ENCODE results near the gene SLC43A3.
"Not testable (repeated sequence)": the region's sequence is repeated elsewhere in the genome, so short reads cannot be mapped to it uniquely, and the experiment has no call there.

Gene SLC43A3

GRCh38 chr11:57459164-57460021 lies 32.5 kb upstream of the SLC43A3 start:
- DNase-seq: no peak

- no peak for DNase-seq
Observed at GRCh38 chr11:57458410-57459163, 31.7 kb upstream of the SLC43A3 start.

- DNase-seq: no peak
Observed at GRCh38 chr11:57458060-57458409, 31.1 kb upstream of the SLC43A3 start.

GRCh38 chr11:57457643-57458023 lies 30.7 kb upstream of the SLC43A3 start:
- DNase-seq: no peak

- peak; percentile 88 for DNase-seq
Observed at GRCh38 chr11:57456960-57457642, 30.2 kb upstream of the SLC43A3 start.

DNA sequence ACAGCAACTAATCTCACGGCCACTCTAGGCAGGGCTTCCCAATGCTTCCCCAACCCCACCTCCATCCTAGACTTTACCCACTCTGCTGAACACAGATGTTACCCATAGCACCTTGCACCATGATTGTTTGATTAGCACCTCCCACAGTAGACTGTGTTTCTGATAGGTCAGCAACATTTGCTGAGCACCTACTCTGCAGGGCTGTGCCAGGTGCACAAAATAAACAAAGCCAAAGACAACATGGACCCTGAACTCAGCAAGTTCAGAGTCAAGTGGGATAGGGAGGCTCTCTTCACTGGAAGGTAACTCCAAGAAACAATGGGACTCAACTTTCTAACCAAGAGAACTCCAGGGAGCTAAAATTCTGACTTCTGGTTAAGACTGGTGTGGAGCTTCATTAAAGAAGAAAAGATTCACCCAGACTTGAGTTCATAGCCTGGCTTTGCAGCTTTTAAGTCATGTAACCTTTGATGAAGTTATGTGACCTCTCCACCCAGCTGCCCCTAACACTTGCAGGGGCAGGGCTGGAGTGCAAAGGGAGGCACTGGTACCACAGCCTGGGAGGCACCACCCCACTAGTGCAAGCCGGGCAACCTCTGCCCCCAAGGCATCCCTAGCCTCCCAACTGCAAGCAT lies 26.7 kb upstream of the SLC43A3 start:
- no peak for DNase-seq

DNA sequence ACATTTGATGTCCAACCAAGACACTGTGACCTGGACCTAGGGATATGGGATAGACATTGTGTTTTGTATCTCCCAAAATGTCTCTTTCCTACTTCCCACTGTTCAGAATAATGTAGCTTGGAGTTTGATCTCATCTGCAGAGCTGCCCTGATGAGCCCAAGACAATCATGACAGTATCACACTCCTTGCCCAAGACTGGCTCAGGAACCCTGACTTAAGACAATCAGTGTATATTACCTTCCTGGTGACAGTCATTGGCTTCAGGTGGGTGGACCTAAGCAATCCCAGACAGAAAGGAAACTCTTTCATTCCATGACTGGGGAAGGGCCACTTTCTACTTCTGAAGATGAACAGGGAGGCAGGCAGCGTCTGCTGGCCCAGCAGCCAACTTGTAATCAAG lies 19.1 kb upstream of the SLC43A3 start:
- DNase-seq: no peak

GRCh38 chr11:57445122-57445394 lies 18.1 kb upstream of the SLC43A3 start:
- DNase-seq: not testable (repeated sequence)

GRCh38 chr11:57444362-57445121 lies 17.6 kb upstream of the SLC43A3 start:
- no peak for DNase-seq

DNA sequence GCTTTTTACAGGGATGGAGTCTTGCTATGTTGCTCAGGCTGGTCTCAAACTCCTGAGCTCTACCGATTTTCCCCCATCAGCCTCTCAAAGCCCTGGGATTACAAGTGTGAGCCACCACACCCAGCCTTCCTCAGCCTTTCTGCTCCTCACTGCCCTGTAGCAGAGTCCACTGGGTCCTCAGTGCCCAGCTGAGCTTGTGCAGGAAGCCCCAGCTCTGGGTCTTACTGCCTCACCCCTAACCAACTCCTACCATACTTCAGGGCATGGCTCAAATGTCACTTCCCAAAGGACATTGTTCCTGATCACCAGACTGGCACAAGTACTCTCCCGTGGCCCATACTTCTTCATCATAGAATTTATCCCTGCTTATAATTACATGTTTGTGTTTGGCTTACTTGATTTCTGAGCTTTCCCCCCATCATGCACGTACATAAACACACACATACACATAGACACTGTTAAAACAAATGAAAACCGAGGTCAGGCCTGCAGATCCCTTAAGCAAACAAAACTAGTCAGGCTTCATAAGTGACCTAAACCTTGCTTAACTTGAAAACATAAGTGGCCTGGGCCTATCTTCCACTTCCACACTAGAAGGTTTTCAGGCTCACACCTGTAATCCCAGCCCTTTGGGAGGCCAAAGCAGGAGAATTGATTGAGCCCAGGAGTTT lies 14.0 kb upstream of the SLC43A3 start:
- no peak for DNase-seq

DNA sequence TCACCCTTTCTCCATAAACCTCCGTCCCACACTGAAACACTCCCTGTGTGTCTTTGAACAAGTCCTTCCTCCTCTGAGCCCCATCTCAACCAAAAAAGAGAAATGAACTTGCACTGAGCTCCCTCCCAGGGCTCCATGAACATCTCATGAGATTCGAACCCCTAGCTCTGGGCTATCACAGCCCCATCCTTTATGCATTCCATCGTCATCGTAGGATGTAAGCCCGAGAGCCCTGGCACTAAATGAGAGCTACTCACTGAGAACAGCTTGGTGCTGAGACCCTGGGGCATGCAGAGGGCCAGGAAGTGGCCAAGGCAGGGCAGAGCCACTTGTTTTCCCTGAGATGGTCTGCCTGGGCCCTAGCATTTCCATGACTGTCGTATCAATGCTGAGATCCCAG lies 12.9 kb upstream of the SLC43A3 start:
- no peak for DNase-seq

- DNase-seq: no peak
Observed at GRCh38 chr11:57438345-57439285, 11.7 kb upstream of the SLC43A3 start.

GRCh38 chr11:57436031-57436430 lies 9.1 kb upstream of the SLC43A3 start:
- no peak for DNase-seq

DNA sequence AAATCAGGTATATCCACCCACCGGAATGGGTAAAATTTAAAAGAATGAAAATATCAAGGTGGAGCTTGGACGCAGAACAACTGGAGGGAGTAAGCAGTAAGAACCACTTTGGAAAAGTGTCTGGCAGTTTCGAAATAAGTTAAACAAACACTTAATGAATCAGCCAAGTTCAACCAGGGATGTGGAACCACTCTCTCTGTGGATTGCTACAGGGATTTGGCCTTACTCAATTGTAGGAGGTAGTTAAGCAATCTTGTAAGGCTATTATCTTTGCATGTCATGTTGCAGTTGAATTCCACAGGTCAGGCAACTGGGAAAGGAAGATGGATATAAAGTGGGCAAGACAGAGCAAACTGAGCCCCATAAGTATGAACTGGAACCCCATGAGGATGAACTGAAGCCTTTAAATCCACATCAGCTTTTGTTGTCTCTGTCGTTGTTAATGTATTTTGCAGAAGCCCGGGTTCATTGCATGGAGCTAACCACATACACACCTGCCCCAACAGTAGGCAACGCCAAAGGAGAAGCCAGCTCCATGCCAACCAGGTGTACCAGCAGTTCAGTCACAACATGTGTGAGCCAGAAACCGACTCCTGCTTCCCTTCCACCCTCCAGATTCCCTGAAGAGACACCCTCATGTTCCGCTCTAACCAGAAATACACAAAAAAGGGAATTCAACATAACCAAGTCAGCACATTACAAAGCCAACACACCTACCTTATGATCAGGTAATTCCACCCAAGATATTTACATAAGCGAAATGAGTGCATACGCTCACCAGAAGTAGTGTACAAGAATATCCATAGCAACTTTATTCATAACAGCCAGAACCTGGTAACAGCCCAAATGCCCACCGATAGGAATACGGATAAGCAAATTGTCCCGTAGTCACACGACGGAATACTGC lies 8.0 kb upstream of the SLC43A3 start:
- no peak for DNase-seq

- no peak for DNase-seq
Observed at GRCh38 chr11:57432714-57433163, 5.8 kb upstream of the SLC43A3 start.

DNA sequence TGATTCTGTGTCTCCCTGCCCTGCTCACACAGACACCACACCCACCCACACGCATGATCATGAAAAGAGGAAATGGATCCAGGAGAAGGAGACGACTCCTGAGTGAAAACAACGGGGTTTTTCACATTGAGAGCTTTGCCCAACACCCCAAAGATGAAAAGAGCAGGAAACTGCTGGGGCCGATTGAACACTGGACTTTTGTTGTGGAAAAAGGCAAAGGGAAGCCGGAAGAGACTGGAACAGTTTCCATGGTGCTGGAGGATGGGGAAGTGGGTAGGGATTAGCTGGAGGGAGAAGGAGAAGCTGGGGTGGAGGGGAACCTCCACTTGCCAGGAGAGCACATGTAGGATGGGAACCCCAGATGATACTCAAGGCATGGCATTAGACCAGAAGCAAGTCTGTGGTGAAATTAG lies 5.2 kb upstream of the SLC43A3 start:
- DNase-seq: no peak

- no peak for DNase-seq
Observed at GRCh38 chr11:57430952-57431351, 4.0 kb upstream of the SLC43A3 start.

DNA sequence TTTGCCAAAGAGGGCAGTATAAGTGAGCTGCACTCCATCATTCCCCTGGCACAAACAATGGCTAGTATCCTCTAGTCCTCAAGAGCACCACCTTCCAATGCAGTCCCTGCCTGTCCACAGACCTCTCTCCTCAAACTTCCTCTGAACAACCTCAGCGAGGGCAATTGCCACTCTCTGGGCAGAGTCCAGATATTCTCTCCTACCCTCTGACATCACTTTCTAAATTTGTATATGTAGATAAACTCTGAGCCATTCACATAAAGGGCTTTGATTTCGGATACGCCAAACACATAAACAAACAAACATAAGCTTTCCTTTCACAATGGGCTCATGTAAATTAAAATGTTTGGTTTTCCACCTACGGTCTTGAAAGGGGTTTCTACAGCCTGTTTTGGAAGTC lies 3.0 kb upstream of the SLC43A3 start:
- no peak for DNase-seq

DNA sequence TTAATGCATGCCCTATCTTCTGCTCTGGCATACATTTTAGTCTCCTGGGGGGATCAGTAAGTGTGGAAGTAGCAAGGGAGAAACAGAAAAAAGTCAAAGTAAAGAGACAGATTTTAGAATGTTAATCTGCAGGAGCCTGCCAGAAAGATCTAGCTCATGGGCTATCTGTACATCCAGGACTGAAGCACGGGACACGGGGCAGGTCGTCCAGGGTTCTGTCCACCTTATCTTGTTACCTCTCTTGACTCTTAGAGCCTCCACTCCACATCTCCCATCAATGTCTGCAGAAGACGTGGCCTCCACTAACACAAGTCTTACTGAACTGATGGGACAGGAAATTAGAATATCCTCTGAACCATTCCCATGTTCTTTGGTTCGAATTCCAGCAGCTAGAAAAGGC lies 1.7 kb upstream of the SLC43A3 start:
- no peak for DNase-seq

DNA sequence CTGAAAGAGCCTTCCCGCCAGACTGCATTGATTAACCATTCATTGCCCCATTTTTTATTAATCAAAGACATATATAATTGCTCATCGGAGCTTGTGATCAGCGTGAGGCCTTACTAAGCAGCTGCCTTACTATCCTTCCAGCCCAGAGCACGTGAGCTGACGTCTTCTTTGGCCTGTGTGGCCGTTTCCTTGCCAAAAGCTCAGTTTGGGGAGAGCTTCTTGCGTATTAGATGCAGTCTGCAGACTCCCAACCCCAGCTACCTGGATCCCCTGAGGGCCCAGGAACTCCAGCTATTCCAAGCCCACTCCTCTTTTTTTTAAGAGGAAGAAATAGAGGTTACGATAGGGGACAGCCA lies 784 bp upstream of the SLC43A3 start:
- DNase-seq: peak; percentile 38
